ENCODE results near the gene ANKRD33.

DNA sequence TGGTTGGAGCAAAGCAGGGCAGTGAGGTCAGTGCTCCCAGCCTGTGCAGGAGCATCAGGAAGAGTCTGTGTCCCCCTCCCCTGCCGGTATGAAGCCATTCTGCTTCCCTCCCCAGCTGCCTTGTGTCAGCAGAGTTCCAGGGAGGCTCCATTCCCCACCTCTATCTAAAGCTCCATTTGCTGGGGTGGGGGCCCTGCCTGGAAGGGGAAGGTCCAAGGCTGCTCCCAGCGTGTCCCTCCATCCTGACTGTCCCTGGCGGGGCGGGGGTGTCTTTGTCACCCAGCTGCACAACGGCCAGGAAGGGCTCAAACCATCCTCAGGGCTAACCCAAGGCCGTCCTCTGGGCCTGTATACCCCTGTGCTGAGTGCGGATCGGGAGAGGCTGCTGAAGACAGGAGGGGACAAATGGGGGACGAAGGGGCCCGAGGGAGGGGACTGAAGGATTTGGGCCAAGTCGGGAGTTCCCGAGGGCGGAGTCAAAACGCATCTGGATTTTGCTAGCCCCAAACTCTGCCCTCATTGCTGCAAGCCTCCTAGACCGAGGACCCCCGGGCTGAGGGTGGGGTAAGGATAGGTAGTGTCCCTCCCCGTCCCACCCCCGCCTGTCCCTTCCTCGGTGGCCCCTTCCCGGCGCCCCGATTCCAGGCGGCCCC lies 18.7 kb downstream of the ANKRD33 start:
- TF ChIP-seq, protein P1, sequence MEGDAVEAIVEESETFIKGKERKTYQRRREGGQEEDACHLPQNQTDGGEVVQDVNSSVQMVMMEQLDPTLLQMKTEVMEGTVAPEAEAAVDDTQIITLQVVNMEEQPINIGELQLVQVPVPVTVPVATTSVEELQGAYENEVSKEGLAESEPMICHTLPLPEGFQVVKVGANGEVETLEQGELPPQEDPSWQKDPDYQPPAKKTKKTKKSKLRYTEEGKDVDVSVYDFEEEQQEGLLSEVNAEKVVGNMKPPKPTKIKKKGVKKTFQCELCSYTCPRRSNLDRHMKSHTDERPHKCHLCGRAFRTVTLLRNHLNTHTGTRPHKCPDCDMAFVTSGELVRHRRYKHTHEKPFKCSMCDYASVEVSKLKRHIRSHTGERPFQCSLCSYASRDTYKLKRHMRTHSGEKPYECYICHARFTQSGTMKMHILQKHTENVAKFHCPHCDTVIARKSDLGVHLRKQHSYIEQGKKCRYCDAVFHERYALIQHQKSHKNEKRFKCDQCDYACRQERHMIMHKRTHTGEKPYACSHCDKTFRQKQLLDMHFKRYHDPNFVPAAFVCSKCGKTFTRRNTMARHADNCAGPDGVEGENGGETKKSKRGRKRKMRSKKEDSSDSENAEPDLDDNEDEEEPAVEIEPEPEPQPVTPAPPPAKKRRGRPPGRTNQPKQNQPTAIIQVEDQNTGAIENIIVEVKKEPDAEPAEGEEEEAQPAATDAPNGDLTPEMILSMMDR (conservative IDR thresholded peaks at IDR 0.05; ENCODE audit: low read depth, low read length): no peak
- no peak for TF ChIP-seq RAD21 (IDR thresholded peaks at IDR 0.05; ENCODE audit: low read length)

All from IMR-90 (cell line).